Esophagus muscularis mucosa (tissue), 4 donors: Measurements from ENCODE around the gene GADL1. TPM values are rescaled to one million over a fixed set of nuclear protein-coding genes. Genes with fewer than 3 reads are reported as not detected.

Experiments used
- DNase-seq: peaks from one replicate; pipeline ENCODE4 v3.0.0-alpha.2; 2017; ENCODE audit errors: extremely low spot score
- H3K27ac ChIP-seq, 4 donors: fragments of 200-600 bp; sonication (generic); replicated peaks in 1 of 4; 1 replicate in 3 of 4; 2 replicates in 1 of 4; pipeline ENCODE4 v1.5.1; 2016 to 2019; ENCODE audit warnings: mild to moderate bottlenecking in 1 of 4
- H3K27me3 ChIP-seq, 4 donors: fragments of 200-600 bp; sonication (generic); one replicate each; pipeline versions ENCODE4 v1.5.1 to v1.6.0; 2016 to 2019
- H3K36me3 ChIP-seq, 4 donors: fragments of 200-600 bp; sonication (generic); one replicate each; pipeline ENCODE4 v1.5.1; 2016 to 2019
- H3K4me1 ChIP-seq, 4 donors: fragments of 200-600 bp; sonication (generic); one replicate each; pipeline ENCODE4 v1.5.1; 2016 to 2019
- H3K4me3 ChIP-seq, 4 donors: fragments of 200-600 bp; sonication (generic); 1 replicate in 2 of 4; 2 replicates in 2 of 4; pipeline ENCODE4 v1.5.1; 2016 to 2019; ENCODE audit warnings: mild to moderate bottlenecking in 4 of 4, moderate library complexity in 1 of 4
- H3K9me3 ChIP-seq, 4 donors: fragments of 200-600 bp; sonication (generic); 1 replicate in 3 of 4; 2 replicates in 1 of 4; pipeline ENCODE4 v1.5.1; 2016 to 2019
- EP300 ChIP-seq: sonication (generic); formaldehyde crosslinking; IDR thresholded peaks from one replicate; pipeline ENCODE4 v1.6.1; 2017; ENCODE audit warnings: antibody characterized with exemption
- POLR2A ChIP-seq: fragments of 450-650 bp; IDR thresholded peaks from one replicate; pipeline ENCODE4 v1.6.1; 2017; ENCODE audit warnings: antibody characterized with exemption, moderate library complexity, mild to moderate bottlenecking, low read depth
- POLR2AphosphoS5 ChIP-seq, 2 donors: sonication (generic); formaldehyde crosslinking; IDR thresholded peaks; one replicate each; pipeline ENCODE4 v1.6.1; 2017; ENCODE audit warnings: antibody characterized with exemption in 2 of 2
- WGBS: methylation state at CpG from one replicate; pipeline ENCODE4 v1.1.5; 2018; 5-methylcytosine and 5-hydroxymethylcytosine counted together
- intact Hi-C: fragments of 100-400 bp; cut with DNase I; formaldehyde crosslinking; loops from one replicate; pipeline ENCODE4 v1.15.1; 2023
- total RNA-seq, 4 donors: library from RNA; depleted of rRNA; stranded (reverse); fragments of >200 nt; gene quantifications; one replicate each; pipeline versions ENCODE4 v1.1.0 to v1.2.1, GENCODE V29; 2016
- TF ChIP-seq, protein P1 (sequence below), 3 experiments: fragments of 200-600 bp in 2 of 3; fragments of 450-650 bp in 1 of 3; sonication (generic) in 2 of 3; IDR thresholded peaks; one replicate each; pipeline ENCODE4 v1.5.1; 2017 to 2019; ENCODE audit warnings: antibody characterized with exemption in 3 of 3, mild to moderate bottlenecking in 2 of 3, moderate library complexity in 1 of 3

GADL1 gene
- total RNA-seq, 4 donors from 2014 or later = 1.7 to 4.6 (median 3.0) TPM

DNA sequence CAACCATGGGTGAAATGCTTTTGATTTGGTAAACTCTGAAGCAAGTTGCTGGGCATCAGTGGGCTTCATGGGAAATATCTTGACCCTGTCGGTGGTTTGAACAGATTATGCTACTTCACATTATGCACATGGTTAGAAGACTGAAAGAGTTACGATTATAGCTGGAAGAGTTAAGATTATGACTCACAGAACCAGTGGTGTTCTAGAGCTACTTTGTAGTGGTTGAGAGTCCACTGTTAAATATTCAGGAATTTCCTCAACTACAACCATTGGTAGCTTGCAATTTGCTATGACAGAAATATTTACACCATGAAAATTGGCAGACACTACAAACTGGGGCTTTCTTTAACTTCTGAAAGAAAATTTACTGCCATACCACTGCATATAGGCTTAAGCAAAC, 99.3 kb downstream of the GADL1 start:
- intact Hi-C loops = no loop called here
- Histone ChIP-seq H3K4me3 (no peak overlapping the region), H3K36me3 (peaks cover 0 to under 1% (median 0%) of the 10 kb centered on the region in 4 donors), H3K27me3 (no peaks in the 10 kb centered on the region), H3K4me1 (peaks cover 0 to 27% (median 13%) of the 10 kb centered on the region in 4 donors), H3K27ac (no peak overlapping the region), H3K9me3 (no peaks in the 10 kb centered on the region)
- 80% methylated on average over 2 of the region's 2 CpGs for WGBS
- TF ChIP-seq POLR2A (no peak), POLR2AphosphoS5 (IDR thresholded peaks at IDR 0.05) (no peak), EP300 (no peak)
- TF ChIP-seq, protein P1, sequence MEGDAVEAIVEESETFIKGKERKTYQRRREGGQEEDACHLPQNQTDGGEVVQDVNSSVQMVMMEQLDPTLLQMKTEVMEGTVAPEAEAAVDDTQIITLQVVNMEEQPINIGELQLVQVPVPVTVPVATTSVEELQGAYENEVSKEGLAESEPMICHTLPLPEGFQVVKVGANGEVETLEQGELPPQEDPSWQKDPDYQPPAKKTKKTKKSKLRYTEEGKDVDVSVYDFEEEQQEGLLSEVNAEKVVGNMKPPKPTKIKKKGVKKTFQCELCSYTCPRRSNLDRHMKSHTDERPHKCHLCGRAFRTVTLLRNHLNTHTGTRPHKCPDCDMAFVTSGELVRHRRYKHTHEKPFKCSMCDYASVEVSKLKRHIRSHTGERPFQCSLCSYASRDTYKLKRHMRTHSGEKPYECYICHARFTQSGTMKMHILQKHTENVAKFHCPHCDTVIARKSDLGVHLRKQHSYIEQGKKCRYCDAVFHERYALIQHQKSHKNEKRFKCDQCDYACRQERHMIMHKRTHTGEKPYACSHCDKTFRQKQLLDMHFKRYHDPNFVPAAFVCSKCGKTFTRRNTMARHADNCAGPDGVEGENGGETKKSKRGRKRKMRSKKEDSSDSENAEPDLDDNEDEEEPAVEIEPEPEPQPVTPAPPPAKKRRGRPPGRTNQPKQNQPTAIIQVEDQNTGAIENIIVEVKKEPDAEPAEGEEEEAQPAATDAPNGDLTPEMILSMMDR (IDR thresholded peaks at IDR 0.05) = no peak
- no peak for DNase-seq

DNA sequence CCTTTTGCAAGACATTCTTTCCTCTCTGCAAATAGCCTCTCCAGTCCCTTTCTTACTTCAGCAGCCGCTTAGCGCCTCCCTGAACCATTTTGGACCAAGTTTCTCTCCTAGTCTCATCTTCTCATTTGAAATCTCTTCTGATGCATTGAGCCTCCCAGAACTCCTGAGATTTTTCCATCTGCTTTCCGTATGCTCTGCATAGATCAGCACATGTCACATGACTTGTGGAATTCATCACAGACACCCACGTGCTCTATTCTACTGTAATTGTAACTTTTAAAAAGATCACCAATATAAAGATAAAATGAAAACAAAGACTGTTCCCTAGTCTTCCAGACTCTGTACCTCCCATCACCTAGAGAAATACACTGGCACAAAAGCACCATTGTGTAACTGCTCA, 100.7 kb downstream of the GADL1 start:
- no peak for DNase-seq
- Histone ChIP-seq H3K4me1 (peaks cover 0 to 27% (median 13%) of the 10 kb centered on the region in 4 donors), H3K4me3 (no peak overlapping the region), H3K36me3 (no peaks in the 10 kb centered on the region), H3K9me3 (no peaks in the 10 kb centered on the region), H3K27ac (no peak overlapping the region), H3K27me3 (no peaks in the 10 kb centered on the region)
- 70% methylated on average over 4 of the region's 4 CpGs for WGBS
- intact Hi-C loops = no loop called here
- TF ChIP-seq POLR2AphosphoS5 (IDR thresholded peaks at IDR 0.05) = no peak
- TF ChIP-seq, protein P1 (IDR thresholded peaks at IDR 0.05) = no peak
- TF ChIP-seq POLR2A = no peak
- no peak for TF ChIP-seq EP300

DNA sequence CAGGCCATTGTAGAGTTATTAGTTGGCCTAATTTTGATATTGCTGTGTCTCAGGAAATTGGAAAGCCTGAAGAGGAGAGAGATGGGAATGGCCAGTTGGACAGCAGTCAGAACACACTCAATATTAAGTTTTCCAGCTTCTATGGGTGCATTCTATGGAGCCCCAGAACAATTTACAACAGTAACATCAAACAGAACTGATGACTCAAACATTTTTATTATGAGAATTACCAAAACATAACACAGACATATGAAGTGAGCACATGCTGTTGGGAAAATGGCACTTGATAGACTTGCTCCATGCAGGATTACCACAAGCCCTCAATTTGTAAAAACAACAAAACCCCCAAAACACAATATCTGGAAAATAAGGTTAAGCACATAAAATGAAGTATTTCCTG, 104.3 kb downstream of the GADL1 start:
- intact Hi-C loops = no loop called here
- peaks cover 0 to 20% (median 13%) of the 10 kb centered on the region in 4 donors for H3K4me1 ChIP-seq
- H3K27me3 ChIP-seq = no peaks in the 10 kb centered on the region
- no peak for DNase-seq
- no peak overlapping the region for H3K4me3 ChIP-seq
- H3K36me3 ChIP-seq = no peaks in the 10 kb centered on the region
- H3K27ac ChIP-seq = no peak overlapping the region
- TF ChIP-seq, protein P1 (IDR thresholded peaks at IDR 0.05) = no peak
- TF ChIP-seq EP300 = no peak
- H3K9me3 ChIP-seq = no peaks in the 10 kb centered on the region

DNA sequence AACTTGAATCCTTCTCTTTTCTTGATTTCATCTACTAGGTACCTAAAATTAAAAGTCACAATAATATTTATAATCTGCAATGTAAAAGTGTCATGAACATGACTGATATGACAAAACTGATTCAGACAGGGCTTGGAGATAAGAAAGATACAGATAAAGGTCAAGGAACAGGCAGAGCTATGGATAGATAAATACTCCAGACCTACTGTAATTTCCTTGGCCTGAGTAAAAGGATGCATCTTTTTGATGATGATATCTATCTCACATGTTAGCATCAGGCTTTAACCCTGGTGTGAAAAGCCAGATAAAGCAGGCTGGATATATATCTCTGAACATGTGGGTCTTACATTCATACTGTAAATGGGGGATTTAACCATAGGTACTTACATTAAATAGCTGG, 108.1 kb downstream of the GADL1 start:
- TF ChIP-seq, protein P1 (IDR thresholded peaks at IDR 0.05) = no peak
- TF ChIP-seq POLR2A = no peak
- Histone ChIP-seq H3K4me1 (no peaks in the 10 kb centered on the region), H3K9me3 (no peaks in the 10 kb centered on the region), H3K27me3 (no peaks in the 10 kb centered on the region), H3K27ac (no peak overlapping the region), H3K4me3 (no peak overlapping the region), H3K36me3 (no peaks in the 10 kb centered on the region)
- intact Hi-C loops = no loop called here
- no peak for DNase-seq

DNA sequence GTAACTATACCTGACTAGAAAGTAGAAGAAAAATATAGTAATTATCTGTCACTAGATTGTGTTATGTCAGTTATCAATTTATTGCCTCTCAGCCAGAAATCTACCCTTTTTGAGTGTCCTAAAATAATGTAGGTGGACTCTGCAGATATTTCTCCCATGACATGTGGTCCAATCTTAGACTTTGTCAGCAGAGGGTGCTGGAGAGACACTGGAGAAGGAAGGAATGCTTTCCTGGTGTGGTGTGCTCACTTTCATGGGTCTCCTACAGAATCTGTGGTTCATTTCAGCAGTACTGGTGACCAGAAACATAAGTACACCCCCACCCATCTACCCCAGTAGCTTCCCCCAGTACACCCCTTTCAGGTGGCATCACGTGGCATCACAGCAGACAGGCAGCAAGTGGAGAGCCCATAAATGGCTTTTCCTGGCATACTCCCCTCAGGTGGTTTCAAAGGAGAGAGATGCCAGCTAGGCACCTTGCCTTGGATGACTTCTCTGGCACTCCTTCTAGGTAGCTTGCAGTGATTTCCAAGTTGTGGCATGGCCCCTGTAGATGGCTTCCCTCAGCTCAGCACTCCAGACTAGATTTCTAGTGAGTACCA, 114.7 kb downstream of the GADL1 start:
- H3K4me1 ChIP-seq = peaks cover 0 to 10% (median 0%) of the 10 kb centered on the region in 4 donors
- no peaks in the 10 kb centered on the region for H3K27me3 ChIP-seq
- DNase-seq = no peak
- 67% methylated on average over 1 of the region's 1 CpG for WGBS
- H3K27ac ChIP-seq = no peak overlapping the region
- H3K36me3 ChIP-seq = no peaks in the 10 kb centered on the region
- intact Hi-C loops = loop anchor here (5.0 kb wide), 1 partner anchor 353 kb away; no protein-coding TSS in a partner anchor
- peaks cover 0 to 3% (median 0%) of the 10 kb centered on the region in 4 donors for H3K9me3 ChIP-seq
- no peak overlapping the region for H3K4me3 ChIP-seq
- no peak for TF ChIP-seq POLR2A
- TF ChIP-seq, protein P1 (IDR thresholded peaks at IDR 0.05) = peak in 2 of 3 experiments; percentile 17 to 46
